GM12865 (cell line): Measurements from ENCODE around the gene ENTREP1.
"Not testable (repeated sequence)": the region's sequence is repeated elsewhere in the genome, so short reads cannot be mapped to it uniquely, and the experiment has no call there.

Experiments used
- DNase-seq: peaks from one replicate; pipeline ENCODE4 v3.0.0; 2010; ENCODE audit warnings: low read depth
- H3K4me3 ChIP-seq: 2 replicates; pipeline ENCODE4 v1.5.1; 2011; ENCODE audit warnings: mild to moderate bottlenecking, low read depth, low read length, control low read depth
- CTCF ChIP-seq: IDR thresholded peaks from 2 replicates; pipeline ENCODE4 v1.5.1; 2011; ENCODE audit warnings: low read length, control low read depth, low read depth, inconsistent platforms; ENCODE audit not compliant: insufficient read depth; ENCODE audit errors: missing control alignments

ENTREP1 gene

GRCh38 chr9:69431203-69431602 lies 106.2 kb downstream of the ENTREP1 start:
- H3K4me3 ChIP-seq, result no peak overlapping the region
- TF ChIP-seq CTCF, result no peak
- no peak for DNase-seq

- DNase-seq, result no peak
- no peak overlapping the region for H3K4me3 ChIP-seq
- no peak for TF ChIP-seq CTCF
These were observed 106.8 kb downstream of the ENTREP1 start for GRCh38 chr9:69431777-69432176.

- no peak for TF ChIP-seq CTCF
- DNase-seq, result no peak
These were observed 107.6 kb downstream of the ENTREP1 start for GRCh38 chr9:69432623-69433022.

GRCh38 chr9:69433392-69433791 lies 108.4 kb downstream of the ENTREP1 start:
- H3K4me3 ChIP-seq, result no peak overlapping the region
- DNase-seq, result no peak
- TF ChIP-seq CTCF, result no peak

More at GRCh38 chr9:69432623-69433022, 107.6 kb downstream of the ENTREP1 start:
- no peak overlapping the region for H3K4me3 ChIP-seq

GRCh38 chr9:69433968-69434367 lies 109.0 kb downstream of the ENTREP1 start:
- TF ChIP-seq CTCF, result no peak

GRCh38 chr9:69439654-69440053 lies 114.6 kb downstream of the ENTREP1 start:
- not testable (repeated sequence) for DNase-seq, H3K4me3 ChIP-seq

More at GRCh38 chr9:69433968-69434367, 109.0 kb downstream of the ENTREP1 start:
- no peak overlapping the region for H3K4me3 ChIP-seq
- no peak for DNase-seq

GRCh38 chr9:69440254-69440955 lies 115.4 kb downstream of the ENTREP1 start:
- not testable (repeated sequence) for DNase-seq, H3K4me3 ChIP-seq
